Central memory CD8-positive, alpha-beta T cell (primary cell): Measurements from ENCODE around the gene TMEM63A.
"Not testable (repeated sequence)": the region's sequence is repeated elsewhere in the genome, so short reads cannot be mapped to it uniquely, and the experiment has no call there.

ENCODE experiments used
- ATAC-seq: fragments of 150-1000 bp; cut with Tn5 transposase; replicated peaks from 2 replicates; pipeline ENCODE4 v1.10.0; 2022; ENCODE audit warnings: mild to moderate bottlenecking, moderate FRiP score, moderate number of reproducible peaks; ENCODE audit not compliant: poor library complexity, severe bottlenecking; ENCODE audit errors: extremely low read depth
- DNase-seq, 2 donors: peaks; one replicate each; pipeline ENCODE4 v3.0.0; 2021; ENCODE audit warnings: low spot score in 2 of 2
- H3K27ac Mint-ChIP-seq: one replicate; pipeline ENCODE4 v1.8.0; 2022; ENCODE audit warnings: low read depth, mild to moderate bottlenecking, moderate library complexity, mixed read lengths
- H3K27me3 Mint-ChIP-seq: one replicate; pipeline ENCODE4 v1.8.0; 2022; ENCODE audit warnings: mixed read lengths
- H3K36me3 Mint-ChIP-seq: one replicate; pipeline ENCODE4 v1.8.0; 2022; ENCODE audit warnings: mild to moderate bottlenecking, moderate library complexity, mixed read lengths; ENCODE audit not compliant: insufficient read depth
- H3K4me1 Mint-ChIP-seq: one replicate; pipeline ENCODE4 v1.8.0; 2022; ENCODE audit warnings: mixed read lengths
- H3K4me3 Mint-ChIP-seq: one replicate; pipeline ENCODE4 v1.8.0; 2022; ENCODE audit warnings: mild to moderate bottlenecking, moderate library complexity, mixed read lengths
- H3K9me3 Mint-ChIP-seq: one replicate; pipeline ENCODE4 v1.8.0; 2022; ENCODE audit warnings: mixed read lengths

The TMEM63A gene

GRCh38 chr1:225840223-225840610, 42.0 kb downstream of the TMEM63A start:
- H3K9me3 Mint-ChIP-seq: no peaks in the 10 kb centered on the region
- no peak overlapping the region for H3K4me3 Mint-ChIP-seq
- H3K36me3 Mint-ChIP-seq: peaks cover 11% of the 10 kb centered on the region
- H3K4me1 Mint-ChIP-seq: peaks cover 19% of the 10 kb centered on the region
- no peak for DNase-seq
- no peaks in the 10 kb centered on the region for H3K27me3 Mint-ChIP-seq
- H3K27ac Mint-ChIP-seq: no peak overlapping the region
- ATAC-seq: no peak

- Mint-ChIP-seq H3K27ac (no peak overlapping the region), H3K36me3 (peaks cover 6% of the 10 kb centered on the region), H3K4me3 (no peak overlapping the region), H3K27me3 (no peaks in the 10 kb centered on the region), H3K4me1 (peaks cover 19% of the 10 kb centered on the region), H3K9me3 (no peaks in the 10 kb centered on the region)
- no peak for DNase-seq
- ATAC-seq: no peak
These were observed 43.4 kb downstream of the TMEM63A start for GRCh38 chr1:225838793-225839192.

- not testable (repeated sequence) for DNase-seq, H3K9me3 Mint-ChIP-seq, H3K4me3 Mint-ChIP-seq, H3K27me3 Mint-ChIP-seq, H3K36me3 Mint-ChIP-seq, H3K27ac Mint-ChIP-seq, ATAC-seq
- peaks cover 12% of the 10 kb centered on the region for H3K4me1 Mint-ChIP-seq
These were observed 45.9 kb downstream of the TMEM63A start for GRCh38 chr1:225836296-225836695.

GRCh38 chr1:225835856-225836255, 46.3 kb downstream of the TMEM63A start:
- H3K36me3 Mint-ChIP-seq: peaks cover under 1% of the 10 kb centered on the region
- no peak for DNase-seq
- no peaks in the 10 kb centered on the region for H3K9me3 Mint-ChIP-seq
- ATAC-seq: no peak
- no peaks in the 10 kb centered on the region for H3K27me3 Mint-ChIP-seq
- no peak overlapping the region for H3K27ac Mint-ChIP-seq
- peaks cover 9% of the 10 kb centered on the region for H3K4me1 Mint-ChIP-seq
- H3K4me3 Mint-ChIP-seq: no peak overlapping the region

GRCh38 chr1:225834417-225835329, 47.5 kb downstream of the TMEM63A start:
- H3K9me3 Mint-ChIP-seq: no peaks in the 10 kb centered on the region
- H3K4me1 Mint-ChIP-seq: peaks cover 3% of the 10 kb centered on the region
- no peaks in the 10 kb centered on the region for H3K27me3 Mint-ChIP-seq
- DNase-seq (no peak), ATAC-seq (no peak)
- no peak overlapping the region for H3K4me3 Mint-ChIP-seq
- H3K27ac Mint-ChIP-seq: no peak overlapping the region
- no peaks in the 10 kb centered on the region for H3K36me3 Mint-ChIP-seq

GRCh38 chr1:225830841-225831240, 51.3 kb downstream of the TMEM63A start:
- ATAC-seq (no peak), DNase-seq (no peak)
- Mint-ChIP-seq H3K4me3 (no peak overlapping the region), H3K9me3 (no peaks in the 10 kb centered on the region), H3K27me3 (no peaks in the 10 kb centered on the region), H3K4me1 (no peaks in the 10 kb centered on the region), H3K36me3 (peaks cover 2% of the 10 kb centered on the region), H3K27ac (no peak overlapping the region)

- no peaks in the 10 kb centered on the region for H3K27me3 Mint-ChIP-seq
- no peak overlapping the region for H3K4me3 Mint-ChIP-seq
- no peak overlapping the region for H3K27ac Mint-ChIP-seq
These were observed 53.4 kb downstream of the TMEM63A start for GRCh38 chr1:225828706-225829345.

GRCh38 chr1:225827076-225827475, 55.1 kb downstream of the TMEM63A start:
- no peak for ATAC-seq
- H3K27me3 Mint-ChIP-seq: no peaks in the 10 kb centered on the region
- no peaks in the 10 kb centered on the region for H3K4me1 Mint-ChIP-seq
- no peak overlapping the region for H3K27ac Mint-ChIP-seq
- H3K9me3 Mint-ChIP-seq: no peaks in the 10 kb centered on the region
- H3K4me3 Mint-ChIP-seq: no peak overlapping the region
- DNase-seq: no peak
- peaks cover 2% of the 10 kb centered on the region for H3K36me3 Mint-ChIP-seq

More at GRCh38 chr1:225828706-225829345, 53.4 kb downstream of the TMEM63A start:
- ATAC-seq (no peak), DNase-seq (no peak)
- Mint-ChIP-seq H3K9me3 (no peaks in the 10 kb centered on the region), H3K4me1 (no peaks in the 10 kb centered on the region), H3K36me3 (peaks cover 2% of the 10 kb centered on the region)

- Mint-ChIP-seq H3K27ac (no peak overlapping the region), H3K4me3 (no peak overlapping the region)
These were observed 56.6 kb downstream of the TMEM63A start for GRCh38 chr1:225825607-225826007.

GRCh38 chr1:225825078-225825477, 57.1 kb downstream of the TMEM63A start:
- no peaks in the 10 kb centered on the region for H3K9me3 Mint-ChIP-seq
- no peak overlapping the region for H3K27ac Mint-ChIP-seq
- H3K27me3 Mint-ChIP-seq: no peaks in the 10 kb centered on the region
- no peak for ATAC-seq
- no peaks in the 10 kb centered on the region for H3K4me1 Mint-ChIP-seq
- H3K36me3 Mint-ChIP-seq: peaks cover 2% of the 10 kb centered on the region
- H3K4me3 Mint-ChIP-seq: no peak overlapping the region
- DNase-seq: no peak

More at GRCh38 chr1:225825607-225826007, 56.6 kb downstream of the TMEM63A start:
- no peaks in the 10 kb centered on the region for H3K9me3 Mint-ChIP-seq
- H3K36me3 Mint-ChIP-seq: peaks cover 2% of the 10 kb centered on the region
- H3K4me1 Mint-ChIP-seq: no peaks in the 10 kb centered on the region
- ATAC-seq: no peak
- H3K27me3 Mint-ChIP-seq: no peaks in the 10 kb centered on the region
- no peak for DNase-seq

- DNase-seq: no peak
- H3K4me3 Mint-ChIP-seq: no peak overlapping the region
- H3K27ac Mint-ChIP-seq: no peak overlapping the region
- H3K4me1 Mint-ChIP-seq: no peaks in the 10 kb centered on the region
- H3K36me3 Mint-ChIP-seq: peaks cover 2% of the 10 kb centered on the region
- ATAC-seq: no peak
- no peaks in the 10 kb centered on the region for H3K9me3 Mint-ChIP-seq
- no peaks in the 10 kb centered on the region for H3K27me3 Mint-ChIP-seq
These were observed 57.6 kb downstream of the TMEM63A start for GRCh38 chr1:225824533-225824941.

- no peak overlapping the region for H3K27ac Mint-ChIP-seq
- DNase-seq (no peak), ATAC-seq (no peak)
- no peaks in the 10 kb centered on the region for H3K27me3 Mint-ChIP-seq
- H3K4me3 Mint-ChIP-seq: no peak overlapping the region
- no peaks in the 10 kb centered on the region for H3K9me3 Mint-ChIP-seq
- no peaks in the 10 kb centered on the region for H3K4me1 Mint-ChIP-seq
- no peaks in the 10 kb centered on the region for H3K36me3 Mint-ChIP-seq
These were observed 58.3 kb downstream of the TMEM63A start for GRCh38 chr1:225823811-225824261.
